HepG2 (cell line): ENCODE results near the gene TMIGD2. TPM values are rescaled to one million over a fixed set of nuclear protein-coding genes. Genes with fewer than 3 reads are reported as not detected.

ENCODE experiments used
- ATAC-seq: fragments of 200-7000 bp; cut with Tn5 transposase; 3 replicates; pipeline ENCODE4 v1.9.1; 2020; ENCODE audit warnings: mild to moderate bottlenecking, moderate library complexity
- BruUV-seq: library from RNA; stranded (reverse); fragments of 400-500 nt; replicated peaks from 2 replicates; lab custom pipeline; 2021; lab: Mats Ljungman, UMichigan
- CTCF ChIA-PET: fragments of 300-600 bp; formaldehyde crosslinking; extraction: SDS; loops from one replicate; lab custom pipeline; 2021; ENCODE audit warnings: low total read pairs, inconsistent platforms, low intra/inter-chr PET ratio; lab: Yijun Ruan, JAX
- POLR2A ChIA-PET: fragments of 350-600 bp; sonication (Branson Sonifier 250); formaldehyde crosslinking; loops from one replicate; lab custom pipeline; 2020; ENCODE audit warnings: antibody characterized with exemption, inconsistent platforms; lab: Yijun Ruan, JAX
- DNase-seq: peaks from one replicate; pipeline ENCODE4 v3.0.0-alpha.2; 2015; ENCODE audit warnings: low spot score
- FAIRE-seq: peaks from 3 replicates; lab custom pipeline; 2011; peaks lifted over from hg19 to GRCh38; lab: Jason Lieb, UNC
- H2AFZ ChIP-seq: one replicate; pipeline ENCODE4 v1.6.1; 2011; ENCODE audit warnings: low read length, inconsistent platforms
- H3K27ac ChIP-seq: fragments of 300-600 bp; 3 replicates; pipeline ENCODE4 v1.8.0; 2011; ENCODE audit warnings: mixed run types, mild to moderate bottlenecking, mixed read lengths, low read length, inconsistent platforms; ENCODE audit not compliant: insufficient read depth; ENCODE audit errors: extremely low read length
- H3K27me3 ChIP-seq, 2 experiments: fragments of 200-600 bp in 1 of 2; 2 replicates in 1 of 2; 3 replicates in 1 of 2; pipeline versions ENCODE4 v1.6.0 to v1.8.0; 2011; ENCODE audit warnings: low read length in 2 of 2, mild to moderate bottlenecking in 2 of 2, moderate library complexity in 2 of 2, inconsistent platforms in 1 of 2; ENCODE audit not compliant: insufficient read depth in 2 of 2, control insufficient read depth in 1 of 2
- H3K36me3 ChIP-seq, 2 experiments: fragments of 200-600 bp in 1 of 2; replicated peaks in 1 of 2; 2 replicates in 1 of 2; 3 replicates in 1 of 2; pipeline versions ENCODE4 v1.5.1 to v1.8.0; 2011; ENCODE audit warnings: low read length in 2 of 2, inconsistent platforms in 1 of 2; ENCODE audit not compliant: insufficient read depth in 2 of 2, control insufficient read depth in 1 of 2
- H3K4me1 ChIP-seq: 2 replicates; pipeline ENCODE4 v1.5.1; 2012; ENCODE audit warnings: low read length, inconsistent platforms; ENCODE audit not compliant: insufficient read depth
- H3K4me2 ChIP-seq: 2 replicates; pipeline ENCODE4 v1.6.0; 2011; ENCODE audit warnings: low read depth, low read length, inconsistent platforms
- H3K4me3 ChIP-seq, 3 experiments: fragments of 200-600 bp in 1 of 3; sonication (generic), shearing (Covaris generic) in 1 of 3; replicated peaks in 1 of 3; 2 replicates each; pipeline ENCODE4 v1.5.1; 2011 to 2016; ENCODE audit warnings: low read length in 3 of 3, inconsistent platforms in 2 of 3, low read depth in 2 of 3, mild to moderate bottlenecking in 2 of 3, control low read depth in 1 of 3, mixed read lengths in 1 of 3; ENCODE audit not compliant: insufficient read depth in 1 of 3
- H3K79me2 ChIP-seq: one replicate; pipeline ENCODE4 v1.6.1; 2011; ENCODE audit warnings: low read length, inconsistent platforms; ENCODE audit not compliant: insufficient read depth
- H3K9ac ChIP-seq: 2 replicates; pipeline ENCODE4 v1.6.0; 2011; ENCODE audit warnings: mild to moderate bottlenecking, low read depth, low read length, inconsistent platforms; ENCODE audit not compliant: insufficient read depth
- H3K9me3 ChIP-seq: 2 replicates; pipeline ENCODE4 v1.5.1; 2012; ENCODE audit warnings: mild to moderate bottlenecking, low read length
- H4K20me1 ChIP-seq: 2 replicates; pipeline ENCODE4 v1.6.0; 2011; ENCODE audit warnings: inconsistent platforms, mild to moderate bottlenecking, low read length, moderate library complexity; ENCODE audit not compliant: insufficient read depth
- AGO2 ChIP-seq: fragments of 200-400 bp; formaldehyde crosslinking; optimal IDR thresholded peaks from 2 replicates; pipeline ENCODE3; 2017; ENCODE audit warnings: mild to moderate bottlenecking, low read depth, low read length, moderate library complexity
- ATF4 ChIP-seq, 2 experiments: fragments of 450-650 bp in 1 of 2; sonication (generic) in 1 of 2; formaldehyde crosslinking; IDR thresholded peaks; 2 replicates each; pipeline versions ENCODE4 v1.5.0 to v1.8.0; 2020 to 2022; ENCODE audit warnings: mild to moderate bottlenecking in 1 of 2, missing genetic modification reagents in 1 of 2
- BHLHE40 ChIP-seq: IDR thresholded peaks from 2 replicates; pipeline ENCODE4 v1.6.1; 2011; ENCODE audit warnings: low read length, improper control_type of control experiment
- KDM1A ChIP-seq: IDR thresholded peaks from 2 replicates; pipeline ENCODE4 v1.6.1; 2016; ENCODE audit warnings: missing compliant biosample characterization
- NFE2 ChIP-seq: sonication (generic); formaldehyde crosslinking; IDR thresholded peaks from 2 replicates; pipeline ENCODE4 v1.4.0; 2020; ENCODE audit warnings: missing genetic modification reagents
- RORA ChIP-seq: sonication (generic); formaldehyde crosslinking; IDR thresholded peaks from 2 replicates; pipeline ENCODE4 v1.5.0; 2020; ENCODE audit warnings: mild to moderate bottlenecking, missing genetic modification reagents, moderate library complexity
- SP5 ChIP-seq: IDR thresholded peaks from 2 replicates; pipeline ENCODE4 v1.6.1; 2016; ENCODE audit warnings: low read depth, borderline replicate concordance
- TOE1 ChIP-seq: sonication (generic); formaldehyde crosslinking; IDR thresholded peaks from 2 replicates; pipeline ENCODE4 v1.4.0; 2020; ENCODE audit warnings: mild to moderate bottlenecking, missing genetic modification reagents
- TRIM24 ChIP-seq: sonication (generic); formaldehyde crosslinking; IDR thresholded peaks from 2 replicates; pipeline ENCODE4 v1.8.0; 2022; ENCODE audit warnings: mild to moderate bottlenecking, missing genetic modification reagents
- ZNF20 ChIP-seq: sonication (generic); formaldehyde crosslinking; IDR thresholded peaks from 2 replicates; pipeline ENCODE4 v1.4.0; 2020; ENCODE audit warnings: mild to moderate bottlenecking, moderate library complexity, missing genetic modification reagents
- ZNF256 ChIP-seq: sonication (generic); formaldehyde crosslinking; conservative IDR thresholded peaks from 2 replicates; pipeline ENCODE4 v1.4.0; 2020; ENCODE audit warnings: missing genetic modification reagents
- ZNF468 ChIP-seq: sonication (generic); formaldehyde crosslinking; IDR thresholded peaks from 2 replicates; pipeline ENCODE4 v1.8.0; 2022; ENCODE audit warnings: mild to moderate bottlenecking, moderate library complexity, missing genetic modification reagents
- ZNF484 ChIP-seq: sonication (generic); formaldehyde crosslinking; IDR thresholded peaks from 2 replicates; pipeline ENCODE4 v1.5.1; 2020; ENCODE audit warnings: mild to moderate bottlenecking, low read depth, missing genetic modification reagents, borderline replicate concordance
- WGBS: methylation state at CpG from one replicate; pipeline ENCODE4 v1.1.6; 2017; ENCODE audit warnings: low lambda C conversion rate; 5-methylcytosine and 5-hydroxymethylcytosine counted together
- in situ Hi-C: cut with HindIII; loops from 2 replicates; pipeline ENCODE4 v1.10.0; 2017; ENCODE audit warnings: low pct_unique_long_range_greater_than_20kb; ENCODE audit not compliant: extremely low pct_ligation_motif_present
- intact Hi-C: fragments of 100-400 bp; cut with micrococcal nuclease; formaldehyde crosslinking; loops from one replicate; pipeline ENCODE4 v1.10.0; 2022; ENCODE audit not compliant: unreplicated experiment
- polyA plus RNA-seq, 8 experiments: library from polyadenylated mRNA; depleted of rRNA in 3 of 8; stranded (reverse) in 7 of 8; unstranded in 1 of 8; fragments of >200 nt; fragmentation: Illumina TruSeq in 4 of 8; extraction: Trizol in 4 of 8; gene quantifications; 2 replicates each; pipeline versions ENCODE4 v1.2.1 to v1.2.3, GENCODE V29; 2011 to 2016; ENCODE audit warnings: low read depth in 4 of 8, missing spikeins in 1 of 8, mixed read lengths in 1 of 8; ENCODE audit not compliant: insufficient read depth in 1 of 8
- total RNA-seq, 5 experiments: library from RNA; depleted of rRNA; stranded (reverse); fragments of >200 nt; fragmentation: Illumina TruSeq; extraction: Trizol; gene quantifications; 2 replicates each; pipeline ENCODE4 v1.2.3, GENCODE V29; 2016; ENCODE audit warnings: low read depth in 1 of 5
- TF ChIP-seq, protein P1 (sequence below): sonication (generic); formaldehyde crosslinking; IDR thresholded peaks from 2 replicates; pipeline ENCODE4 v1.8.0; 2022; ENCODE audit warnings: mild to moderate bottlenecking, missing genetic modification reagents; ENCODE audit not compliant: insufficient replicate concordance

Gene TMIGD2
- total and polyA plus RNA-seq, 2 of the 13 experiments (the other 11 are each of a cell fraction or from before 2014, with no cell fraction given), result 0.11 to 1.0 TPM

DNA sequence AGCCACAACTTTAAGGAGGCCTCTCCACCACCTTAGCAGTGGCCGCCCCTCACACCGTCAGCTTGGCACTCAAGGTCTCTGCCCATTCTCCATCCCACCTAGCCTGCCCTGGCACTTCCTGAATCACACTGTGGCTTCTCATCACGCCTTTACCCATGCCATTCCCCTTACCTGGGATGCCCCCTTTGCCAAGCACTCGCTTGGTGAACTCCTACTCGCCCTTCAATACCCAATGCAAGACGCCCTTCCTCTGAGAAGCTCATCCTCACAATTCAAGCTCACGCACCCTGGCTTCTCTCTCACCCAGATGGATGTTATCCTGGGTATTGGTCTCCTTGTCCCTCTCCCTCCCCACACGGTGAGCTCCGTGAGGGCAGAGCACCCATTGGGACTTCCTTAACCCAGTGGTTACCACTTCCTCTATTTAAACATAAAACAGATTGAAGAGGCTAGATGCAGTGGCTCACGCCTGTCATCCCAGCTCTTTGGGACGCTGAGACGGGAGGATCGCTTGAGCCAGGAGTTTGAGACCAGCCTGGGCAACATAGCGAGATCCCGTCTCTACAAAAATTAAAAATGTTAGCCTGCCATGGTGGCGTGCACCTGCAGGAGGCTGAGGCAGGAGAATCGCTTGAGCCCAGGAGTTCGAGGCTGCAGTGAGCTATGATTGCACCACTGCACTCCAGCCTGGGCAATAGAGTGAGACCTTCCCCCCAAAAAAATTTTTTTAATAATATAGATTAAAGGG is 35.8 kb downstream of the TMIGD2 start:
- H3K4me1 ChIP-seq, result peaks cover 20% of the 10 kb centered on the region
- H4K20me1 ChIP-seq, result no peaks in the 10 kb centered on the region
- no peaks in the 10 kb centered on the region for H3K27me3 ChIP-seq
- no peak overlapping the region for H2AFZ ChIP-seq
- H3K9me3 ChIP-seq, result no peaks in the 10 kb centered on the region
- H3K4me2 ChIP-seq, result no peak overlapping the region
- no peaks in the 10 kb centered on the region for H3K79me2 ChIP-seq
- in situ Hi-C loops (loop anchor here (5.0 kb wide), 1 partner anchor 86 kb away; no protein-coding TSS in a partner anchor), intact Hi-C loops (loop anchor here (2.0 to 5.0 kb wide), 3 partner anchors 44 to 136 kb away; partner anchors contain the start of genes CHAF1A, MPND and SH3GL1)
- no peak overlapping the region for H3K9ac ChIP-seq
- TF ChIP-seq ATF4 (CRISPR knock-in tag; IDR thresholded peaks at IDR 0.05) (no peak), KDM1A (CRISPR knock-in tag) (no peak), TRIM24 (CRISPR knock-in tag) (no peak), AGO2 (no peak), ZNF256 (no peak), ZNF468 (CRISPR knock-in tag) (no peak), TOE1 (CRISPR knock-in tag) (no peak), SP5 (CRISPR knock-in tag) (no peak), ZNF20 (CRISPR knock-in tag) (no peak), NFE2 (CRISPR knock-in tag) (no peak), ZNF484 (CRISPR knock-in tag) (no peak), BHLHE40 (no peak), RORA (no peak)
- TF ChIP-seq, protein P1, sequence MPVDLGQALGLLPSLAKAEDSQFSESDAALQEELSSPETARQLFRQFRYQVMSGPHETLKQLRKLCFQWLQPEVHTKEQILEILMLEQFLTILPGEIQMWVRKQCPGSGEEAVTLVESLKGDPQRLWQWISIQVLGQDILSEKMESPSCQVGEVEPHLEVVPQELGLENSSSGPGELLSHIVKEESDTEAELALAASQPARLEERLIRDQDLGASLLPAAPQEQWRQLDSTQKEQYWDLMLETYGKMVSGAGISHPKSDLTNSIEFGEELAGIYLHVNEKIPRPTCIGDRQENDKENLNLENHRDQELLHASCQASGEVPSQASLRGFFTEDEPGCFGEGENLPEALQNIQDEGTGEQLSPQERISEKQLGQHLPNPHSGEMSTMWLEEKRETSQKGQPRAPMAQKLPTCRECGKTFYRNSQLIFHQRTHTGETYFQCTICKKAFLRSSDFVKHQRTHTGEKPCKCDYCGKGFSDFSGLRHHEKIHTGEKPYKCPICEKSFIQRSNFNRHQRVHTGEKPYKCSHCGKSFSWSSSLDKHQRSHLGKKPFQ (CRISPR knock-in tag), result no peak
- 95% methylated on average over 17 of the region's 18 CpGs for WGBS
- no peak overlapping the region for H3K4me3 ChIP-seq
- no TSS peak for BruUV-seq
- FAIRE-seq (no peak), ATAC-seq (no peak), DNase-seq (no peak)
- H3K27ac ChIP-seq, result no peak overlapping the region
- CTCF ChIA-PET, result interaction anchor here (0.6 to 3.2 kb wide), 4 partner anchors 31 to 86 kb away, joined by 3 to 41 read pairs (median 4); no protein-coding TSS in a partner anchor
- peaks cover 9 to 16% of the 10 kb centered on the region in 2 experiments; a peak in 3 of 5 replicates for H3K36me3 ChIP-seq
- POLR2A ChIA-PET, result interaction anchor here (0.8 to 2.8 kb wide), 11 partner anchors 10 to 109 kb away, joined by 3 to 23 read pairs (median 5); partner anchors contain the start of genes MPND, STAP2 and YJU2
